NCI-H1417 treated with DMSO at 0.1 percent for 48 hours (cell line): ENCODE results near the gene RNASE13.
A peak's percentile ranks its signal among the peaks of the same experiment; 100 is the strongest.

Experiments used
- DNase-seq: peaks from one replicate; lab custom pipeline; 2025; lab: John Stamatoyannopoulos, UW

The RNASE13 gene, protein sequence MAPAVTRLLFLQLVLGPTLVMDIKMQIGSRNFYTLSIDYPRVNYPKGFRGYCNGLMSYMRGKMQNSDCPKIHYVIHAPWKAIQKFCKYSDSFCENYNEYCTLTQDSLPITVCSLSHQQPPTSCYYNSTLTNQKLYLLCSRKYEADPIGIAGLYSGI

DNA sequence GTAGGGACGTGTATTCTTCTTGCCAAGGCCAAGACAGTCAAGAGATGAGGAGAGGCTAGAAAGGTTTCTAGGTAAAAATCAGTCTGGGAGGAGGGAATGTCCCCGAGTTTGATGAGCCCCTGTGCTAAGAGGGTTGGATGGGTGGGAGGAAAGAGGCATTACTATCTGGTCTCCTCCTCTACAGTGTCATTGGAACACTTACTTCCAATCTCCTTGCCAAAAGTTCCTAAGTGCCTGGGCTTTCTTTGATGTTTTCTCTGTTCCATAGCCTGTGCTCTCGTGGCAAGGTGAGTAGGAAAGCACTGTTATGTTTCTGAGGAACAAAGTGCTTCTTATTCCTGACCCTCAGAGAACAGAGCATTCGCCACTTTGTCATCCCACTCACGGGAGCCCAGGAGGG, at the start of gene RNASE13:
RNASE13 (minus strand) TSS at position 101 of the 400 bp plus-strand sequence. CDS start 519 bp downstream, outside the sequence.
- no peak for DNase-seq

DNA sequence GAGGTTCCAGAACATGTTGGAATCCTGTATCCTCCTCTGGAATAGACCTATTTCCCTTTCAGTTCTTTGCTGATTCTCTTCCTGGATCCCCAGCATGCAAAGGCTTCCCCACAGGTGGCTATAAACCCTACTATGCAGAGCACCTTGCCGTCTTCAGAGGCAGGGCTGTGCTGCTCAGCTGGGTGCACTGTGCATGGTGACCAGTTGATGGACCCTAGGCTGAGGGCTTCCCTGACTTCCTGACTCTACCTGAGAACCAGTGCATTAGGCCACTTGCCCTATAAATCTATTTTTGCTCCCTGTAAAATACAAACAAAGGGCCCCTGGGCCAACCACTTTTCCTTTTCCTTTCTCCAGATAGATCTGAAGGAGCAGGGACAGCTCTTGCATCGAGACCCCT, 49.8 kb upstream of the RNASE13 start:
- DNase-seq = no peak

DNA sequence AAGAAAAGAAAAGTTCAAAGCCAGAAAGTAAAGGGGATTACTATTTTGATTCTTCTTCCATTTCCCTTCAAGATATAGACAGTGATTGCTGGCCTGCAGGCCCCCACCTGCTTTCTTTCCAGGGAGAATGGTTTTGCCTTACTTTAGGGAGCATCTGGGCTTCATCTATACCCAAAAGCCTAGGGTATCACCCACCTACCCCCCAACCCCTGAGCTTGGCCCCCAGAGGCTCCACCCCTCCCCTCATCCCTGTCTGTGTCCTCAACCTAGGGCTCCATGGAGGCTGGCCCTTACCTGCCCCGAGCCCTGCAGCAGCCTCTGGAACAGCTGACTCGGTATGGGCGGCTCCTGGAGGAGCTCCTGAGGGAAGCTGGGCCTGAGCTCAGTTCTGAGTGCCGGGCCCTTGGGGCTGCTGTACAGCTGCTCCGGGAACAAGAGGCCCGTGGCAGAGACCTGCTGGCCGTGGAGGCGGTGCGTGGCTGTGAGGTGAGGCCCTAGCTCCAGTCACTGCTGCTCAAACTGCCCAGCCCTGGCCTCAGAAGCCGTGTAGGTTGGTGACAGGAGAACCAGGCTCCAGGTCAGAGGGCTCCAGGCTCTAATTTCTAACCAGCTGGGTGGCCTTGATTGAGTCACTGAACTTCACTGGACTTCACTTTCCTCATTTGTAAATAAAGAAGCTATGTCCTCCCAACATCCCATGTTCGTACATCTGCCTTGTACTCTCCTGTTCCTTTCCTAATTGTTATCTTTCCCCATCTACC, 49.1 kb upstream of the RNASE13 start:
- no peak for DNase-seq

DNA sequence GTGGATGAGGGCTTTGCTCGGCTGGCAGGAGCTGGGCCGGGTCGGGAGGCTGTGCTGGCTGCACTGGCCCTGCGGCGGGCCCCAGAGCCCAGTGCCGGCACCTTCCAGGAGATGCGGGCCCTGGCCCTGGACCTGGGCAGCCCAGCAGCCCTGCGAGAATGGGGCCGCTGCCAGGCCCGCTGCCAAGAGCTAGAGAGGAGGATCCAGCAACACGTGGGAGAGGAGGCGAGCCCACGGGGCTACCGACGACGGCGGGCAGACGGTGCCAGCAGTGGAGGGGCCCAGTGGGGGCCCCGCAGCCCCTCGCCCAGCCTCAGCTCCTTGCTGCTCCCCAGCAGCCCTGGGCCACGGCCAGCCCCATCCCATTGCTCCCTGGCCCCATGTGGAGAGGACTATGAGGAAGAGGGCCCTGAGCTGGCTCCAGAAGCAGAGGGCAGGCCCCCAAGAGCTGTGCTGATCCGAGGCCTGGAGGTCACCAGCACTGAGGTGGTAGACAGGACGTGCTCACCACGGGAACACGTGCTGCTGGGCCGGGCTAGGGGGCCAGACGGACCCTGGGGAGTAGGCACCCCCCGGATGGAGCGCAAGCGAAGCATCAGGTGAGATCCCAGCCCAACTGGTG, 47.0 kb upstream of the RNASE13 start:
- no peak for DNase-seq

DNA sequence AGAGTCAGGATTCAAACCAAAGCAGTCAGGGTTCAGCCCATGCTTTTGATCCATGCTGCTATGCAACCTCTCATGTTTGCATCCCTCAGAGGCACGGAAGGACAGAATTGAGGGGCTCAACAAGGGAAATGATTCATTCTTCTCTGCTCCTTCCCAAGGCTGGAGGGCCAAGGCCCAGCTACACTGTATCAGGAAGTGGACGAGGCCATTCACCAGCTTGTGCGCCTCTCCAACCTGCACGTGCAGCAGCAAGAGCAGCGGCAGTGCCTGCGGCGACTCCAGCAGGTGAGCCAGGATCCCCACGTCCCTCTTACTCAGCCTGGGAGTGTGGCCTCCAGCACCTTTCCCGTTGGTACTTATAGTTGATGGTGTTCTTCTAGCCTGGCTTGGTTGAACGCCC, 44.1 kb upstream of the RNASE13 start:
- no peak for DNase-seq

DNA sequence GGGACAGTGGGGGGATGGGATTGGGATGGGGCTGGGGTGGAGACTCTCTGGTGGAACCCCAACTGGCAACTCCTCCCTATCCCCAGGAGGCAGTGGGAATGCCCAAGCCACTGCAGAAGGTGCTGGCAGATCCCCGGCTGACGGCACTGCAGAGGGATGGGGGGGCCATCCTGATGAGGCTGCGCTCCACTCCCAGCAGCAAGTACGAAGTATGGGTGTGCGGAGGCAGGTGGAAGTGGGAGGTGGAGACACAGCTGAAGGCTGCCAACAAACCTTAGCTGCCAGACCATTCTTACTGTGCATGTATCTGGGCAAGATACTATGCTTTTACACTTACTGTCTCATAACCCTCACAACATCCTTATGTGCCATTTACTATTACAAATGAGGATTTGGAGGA, 43.7 kb upstream of the RNASE13 start:
- no peak for DNase-seq

DNA sequence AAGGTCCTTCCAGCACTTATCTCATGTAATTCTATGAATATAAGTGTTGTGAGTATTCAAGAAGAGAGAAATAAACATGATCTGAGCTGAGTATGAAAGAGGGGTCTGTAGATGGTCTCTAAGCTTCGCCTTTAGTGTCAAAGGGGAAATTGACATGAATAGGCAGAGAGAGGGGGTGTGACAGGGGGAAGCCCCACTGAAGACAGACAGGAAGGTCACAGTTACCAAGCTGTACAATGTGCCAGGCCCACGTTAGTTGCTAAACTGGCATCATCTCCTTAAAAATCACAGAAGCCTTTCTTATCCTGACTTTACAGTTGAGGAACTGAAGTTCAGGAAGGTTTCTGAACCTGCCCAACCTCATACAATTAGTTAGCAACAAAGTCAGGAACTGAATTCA, 43.1 kb upstream of the RNASE13 start:
- DNase-seq = no peak

DNA sequence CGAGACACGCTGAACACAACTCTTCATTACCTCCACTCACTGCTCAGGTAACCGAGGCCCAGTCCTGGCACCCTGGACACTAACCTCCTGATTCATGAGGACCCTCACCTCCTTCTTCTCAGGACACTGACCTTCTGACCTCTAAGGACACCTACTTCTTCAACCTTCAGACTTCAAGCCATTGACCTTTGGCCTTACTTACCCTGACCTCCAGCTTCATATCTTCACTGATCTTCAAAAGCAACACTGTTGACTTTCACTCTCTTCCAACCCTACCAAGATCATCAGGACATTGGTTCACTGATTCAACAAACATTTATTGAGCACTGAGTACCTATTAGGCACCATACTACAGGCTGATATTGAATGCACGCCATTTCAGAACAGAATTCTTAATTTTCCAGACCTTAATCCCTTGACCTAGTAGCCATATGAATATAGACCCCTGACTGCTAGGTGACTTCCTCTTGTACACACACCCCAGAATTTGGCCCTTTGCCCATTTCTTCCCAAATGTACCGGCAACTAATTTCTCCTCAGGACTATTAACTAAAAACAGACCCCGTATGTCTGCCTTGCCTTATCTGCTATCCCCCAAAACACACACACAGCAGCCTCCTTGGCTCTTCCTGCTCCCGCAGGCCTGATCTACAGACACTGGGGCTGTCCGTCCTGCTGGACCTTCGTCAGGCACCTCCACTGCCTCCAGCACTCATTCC, 41.3 kb upstream of the RNASE13 start:
- no peak for DNase-seq

DNA sequence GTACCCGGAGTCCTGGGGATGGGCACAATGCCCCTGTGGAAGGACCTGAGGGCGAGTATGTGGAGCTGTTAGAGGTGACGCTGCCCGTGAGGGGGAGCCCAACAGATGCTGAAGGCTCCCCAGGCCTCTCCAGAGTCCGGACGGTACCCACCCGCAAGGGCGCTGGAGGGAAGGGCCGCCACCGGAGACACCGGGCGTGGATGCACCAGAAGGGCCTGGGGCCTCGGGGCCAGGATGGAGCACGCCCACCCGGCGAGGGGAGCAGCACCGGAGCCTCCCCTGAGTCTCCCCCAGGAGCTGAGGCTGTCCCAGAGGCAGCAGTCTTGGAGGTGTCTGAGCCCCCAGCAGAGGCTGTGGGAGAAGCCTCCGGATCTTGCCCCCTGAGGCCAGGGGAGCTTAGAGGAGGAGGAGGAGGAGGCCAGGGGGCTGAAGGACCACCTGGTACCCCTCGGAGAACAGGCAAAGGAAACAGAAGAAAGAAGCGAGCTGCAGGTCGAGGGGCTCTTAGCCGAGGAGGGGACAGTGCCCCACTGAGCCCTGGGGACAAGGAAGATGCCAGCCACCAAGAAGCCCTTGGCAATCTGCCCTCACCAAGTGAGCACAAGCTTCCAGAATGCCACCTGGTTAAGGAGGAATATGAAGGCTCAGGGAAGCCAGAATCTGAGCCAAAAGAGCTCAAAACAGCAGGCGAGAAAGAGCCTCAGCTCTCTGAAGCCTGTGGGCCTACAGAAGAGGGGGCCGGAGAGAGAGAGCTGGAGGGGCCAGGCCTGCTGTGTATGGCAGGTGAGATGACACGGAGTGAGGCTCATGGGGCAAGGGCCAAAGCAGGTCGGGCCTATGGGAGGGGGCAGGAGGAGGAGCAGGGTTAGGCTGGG, 40.0 kb upstream of the RNASE13 start:
- no peak for DNase-seq

DNA sequence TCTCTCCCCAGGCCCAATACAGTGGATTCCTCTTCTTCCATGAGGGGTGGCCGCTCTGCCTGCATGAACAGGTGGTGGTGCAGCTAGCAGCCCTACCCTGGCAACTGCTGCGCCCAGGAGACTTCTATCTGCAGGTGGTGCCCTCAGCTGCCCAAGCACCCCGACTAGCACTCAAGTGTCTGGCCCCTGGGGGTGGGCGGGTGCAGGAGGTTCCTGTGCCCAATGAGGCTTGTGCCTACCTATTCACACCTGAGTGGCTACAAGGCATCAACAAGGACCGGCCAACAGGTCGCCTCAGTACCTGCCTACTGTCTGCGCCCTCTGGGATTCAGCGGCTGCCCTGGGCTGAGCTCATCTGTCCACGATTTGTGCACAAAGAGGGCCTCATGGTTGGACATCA, 39.3 kb upstream of the RNASE13 start:
- no peak for DNase-seq

DNA sequence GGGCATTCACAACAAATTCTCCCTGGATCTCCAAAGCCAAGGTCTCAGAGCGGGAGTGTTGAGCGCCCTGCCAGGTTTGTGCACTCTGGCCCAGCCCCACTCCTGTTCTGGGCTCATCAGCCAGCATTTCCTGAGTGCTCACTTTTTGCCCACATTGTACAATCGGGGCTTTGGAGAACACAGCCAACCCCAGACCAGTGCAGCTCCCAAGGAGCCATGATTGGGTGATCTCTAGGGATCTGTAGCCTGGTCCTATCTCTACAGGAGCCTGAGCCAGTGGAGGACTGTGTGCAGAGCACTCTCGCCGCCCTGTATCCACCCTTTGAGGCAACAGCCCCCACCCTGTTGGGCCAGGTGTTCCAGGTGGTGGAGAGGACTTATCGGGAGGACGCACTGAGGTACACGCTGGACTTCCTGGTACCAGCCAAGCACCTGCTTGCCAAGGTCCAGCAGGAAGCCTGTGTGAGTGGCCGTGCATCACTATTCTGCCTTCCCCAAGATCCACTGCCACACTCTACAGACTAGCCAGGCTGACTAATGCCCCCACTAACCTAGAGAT, 38.3 kb upstream of the RNASE13 start:
- DNase-seq = no peak

DNA sequence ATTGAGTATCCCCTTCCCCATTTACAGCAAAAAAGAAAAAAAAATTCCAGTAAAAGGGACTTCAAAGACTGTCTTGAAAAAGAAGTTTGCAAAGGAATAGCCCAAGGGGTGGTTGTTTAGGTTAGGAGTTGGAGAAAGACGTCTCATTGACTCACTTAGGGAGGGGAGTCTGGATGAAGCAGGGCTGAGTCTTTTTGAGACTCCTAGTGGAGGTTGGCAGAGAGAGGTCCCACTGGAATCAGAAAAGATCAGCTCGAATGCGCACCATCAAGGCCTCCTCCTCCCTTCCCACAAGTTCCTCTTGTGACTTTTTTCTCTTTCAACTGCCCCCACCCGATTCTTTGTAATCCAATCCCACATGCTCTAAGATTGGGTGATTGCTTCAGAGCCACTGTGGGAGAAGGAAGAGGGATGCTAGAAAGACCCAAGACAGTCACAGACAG, 37.4 kb upstream of the RNASE13 start:
- no peak for DNase-seq

DNA sequence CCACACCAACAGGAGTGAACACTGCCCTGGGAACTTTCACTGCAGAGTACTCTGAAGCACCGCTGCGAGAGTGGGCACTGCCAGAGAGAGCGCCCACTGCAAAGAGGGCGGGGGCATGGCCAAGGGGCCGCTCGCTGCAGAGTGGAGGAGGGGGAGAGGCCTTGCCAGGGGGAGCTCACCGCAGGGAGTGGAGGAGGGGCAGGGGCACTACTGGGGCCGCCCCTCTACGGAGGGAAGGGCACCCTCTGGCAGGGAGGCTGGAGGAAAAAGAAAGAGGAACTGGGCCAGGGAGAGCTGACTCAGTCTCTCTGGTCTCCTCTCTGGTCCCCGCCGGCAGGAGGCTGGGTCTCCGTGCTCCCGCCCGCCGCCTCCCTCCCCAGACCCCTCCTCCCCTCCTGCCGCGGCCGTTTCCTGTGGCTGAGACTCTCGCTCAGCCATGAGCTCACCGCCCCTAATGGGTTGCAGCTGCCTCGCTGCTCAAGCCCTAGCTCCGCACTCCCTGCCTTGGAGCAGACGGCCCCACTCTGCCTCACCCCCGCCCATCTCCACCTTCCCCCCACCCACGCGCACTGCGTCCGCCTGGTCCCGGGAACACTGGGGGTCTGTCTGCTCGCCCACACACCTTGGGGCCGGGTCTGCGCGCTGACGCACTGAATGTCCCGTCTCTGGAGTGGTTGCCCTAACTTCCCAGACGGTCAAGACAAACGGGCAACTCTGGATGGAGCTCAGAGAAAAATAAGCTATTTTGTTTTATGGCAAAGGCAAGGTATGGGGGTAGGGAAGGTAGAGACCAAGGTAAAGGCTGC, 36.8 kb upstream of the RNASE13 start:
- DNase-seq = peak; percentile 52

DNA sequence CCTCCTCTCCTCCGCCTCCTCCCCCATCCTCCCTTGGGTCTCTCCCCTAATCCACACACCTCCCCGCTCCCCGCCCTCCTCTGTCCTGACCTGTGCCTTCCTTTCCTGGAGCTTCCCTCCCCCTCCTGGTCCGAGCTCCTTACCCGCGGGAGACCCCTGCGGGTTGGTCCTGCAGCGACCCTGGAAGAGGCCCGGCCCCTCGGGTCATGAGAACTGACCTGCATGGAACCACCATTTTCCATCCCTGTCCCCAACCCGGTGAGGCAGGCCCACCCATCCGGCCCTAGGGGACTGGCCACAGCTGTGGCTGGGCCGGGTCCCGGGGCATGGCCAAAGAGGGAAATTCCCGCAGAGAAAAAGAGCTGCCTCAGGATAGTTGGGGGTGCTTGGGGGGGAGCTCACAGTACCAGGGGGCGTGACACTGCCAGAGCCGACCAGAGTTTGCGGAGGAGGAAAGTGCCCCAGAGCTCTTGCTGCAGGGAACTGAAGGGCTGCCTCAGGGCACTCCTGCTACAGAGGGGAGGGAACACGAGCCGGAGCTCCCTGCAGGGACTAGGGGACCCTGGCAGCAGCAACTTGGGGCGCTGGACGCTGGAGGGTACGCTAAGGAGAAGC, 36.1 kb upstream of the RNASE13 start:
- DNase-seq = no peak

DNA sequence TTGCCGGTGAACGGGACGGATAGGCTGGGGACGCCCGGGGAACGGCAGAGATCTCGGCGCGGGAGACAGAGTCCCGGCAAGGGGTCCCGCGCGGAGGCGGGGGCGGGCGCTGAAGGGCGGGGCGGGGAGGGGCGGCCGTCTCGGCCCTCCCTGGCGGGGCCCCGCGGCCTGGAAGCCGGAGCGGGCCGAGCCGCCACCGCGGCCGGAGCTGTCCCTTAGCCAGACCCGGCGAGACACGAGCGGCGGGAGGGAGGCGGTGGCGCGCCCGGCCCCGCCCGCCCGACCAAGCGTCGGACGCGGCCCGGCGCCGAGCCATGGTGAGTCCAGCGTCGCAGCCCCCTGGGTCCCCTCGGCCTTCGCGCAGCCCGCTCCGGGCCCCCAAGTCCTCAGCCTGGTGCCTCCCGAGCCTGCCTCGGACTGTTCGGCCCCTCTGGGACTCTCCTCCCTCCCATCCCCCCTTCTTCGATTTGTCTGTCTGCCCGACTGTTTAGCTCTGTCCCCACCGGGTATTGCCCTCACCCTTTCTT, 35.5 kb upstream of the RNASE13 start, which contains the start of gene ARHGEF40:
ARHGEF40 (plus strand) TSS at position 222 of the 527 bp plus-strand sequence; CDS start at position 315, 93 bp downstream.
- DNase-seq = no peak

DNA sequence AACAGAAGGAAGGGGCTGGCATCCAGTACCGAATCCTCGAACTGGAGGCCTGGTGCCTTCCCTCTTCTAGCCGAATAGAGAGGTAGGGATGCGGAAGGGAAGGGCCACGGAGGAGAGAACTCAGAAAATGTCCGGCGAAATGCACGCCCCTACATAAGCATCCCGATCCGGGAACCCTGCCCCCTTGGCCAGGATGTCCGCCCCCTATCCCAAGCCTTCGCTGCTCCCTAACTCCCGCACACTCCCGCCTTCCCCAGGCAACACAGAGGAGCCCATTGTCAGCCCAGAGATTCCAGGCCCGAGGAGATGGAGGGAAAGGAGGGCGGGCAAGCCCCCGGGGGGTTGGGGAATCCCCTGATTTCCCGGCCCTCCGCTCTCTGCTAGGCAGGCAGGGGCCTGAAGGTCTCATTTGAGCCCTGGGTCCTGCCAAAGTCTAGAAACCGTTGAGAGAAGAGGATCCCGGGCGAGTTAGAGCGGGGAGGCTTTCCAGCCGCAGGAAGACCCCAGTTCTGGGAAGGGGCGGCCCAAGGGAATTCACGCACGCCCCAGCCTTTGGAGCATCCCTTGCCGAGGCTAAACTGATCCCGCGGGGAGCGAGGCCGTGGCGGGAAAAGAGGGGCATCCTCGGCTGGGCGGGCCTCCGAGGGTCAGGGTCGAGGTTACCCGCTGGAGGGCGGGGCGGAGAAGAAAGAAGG, 34.9 kb upstream of the RNASE13 start:
- no peak for DNase-seq

DNA sequence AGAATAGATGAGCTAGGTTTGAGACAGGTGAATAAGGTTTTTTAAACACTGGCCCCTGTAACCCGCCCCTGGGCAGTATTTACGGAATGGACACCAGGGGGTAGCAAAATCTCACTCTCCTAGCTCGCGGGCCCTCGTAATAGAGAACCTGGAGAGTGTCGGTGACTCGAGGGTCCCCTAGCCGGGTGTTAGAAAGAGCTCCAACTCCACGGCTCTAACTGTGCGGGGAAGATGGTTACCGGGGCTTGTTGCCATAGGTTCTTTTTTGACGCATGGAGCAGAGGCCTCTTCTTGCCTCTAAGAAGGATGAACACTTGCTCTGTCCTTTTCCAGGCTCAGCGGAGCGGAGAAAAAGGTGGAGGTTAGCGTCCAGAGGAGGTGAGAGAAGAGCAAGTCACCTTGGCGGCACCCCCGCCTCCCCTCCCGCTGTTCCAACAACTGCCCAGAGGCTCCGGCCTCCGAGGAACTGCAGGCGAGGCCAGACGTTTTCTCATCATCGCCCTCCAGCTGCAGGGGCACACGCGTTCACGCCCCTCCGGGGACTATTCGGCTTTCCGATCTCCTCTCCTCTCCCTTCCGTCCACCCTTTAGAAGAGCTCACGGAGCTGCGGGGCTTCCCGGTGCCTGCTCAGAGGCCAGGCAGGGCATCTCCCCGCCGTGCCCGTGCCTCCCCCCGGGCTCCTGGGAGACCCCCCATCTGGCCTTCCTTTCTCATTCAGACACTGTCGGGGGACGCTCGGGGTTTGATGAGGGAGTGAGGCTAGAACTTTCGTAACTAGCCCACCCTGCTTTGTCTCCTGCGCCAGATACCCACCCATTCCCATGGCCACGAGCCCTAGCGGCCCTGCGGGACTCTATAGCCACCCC, 34.1 kb upstream of the RNASE13 start:
- peak; percentile 75 for DNase-seq

DNA sequence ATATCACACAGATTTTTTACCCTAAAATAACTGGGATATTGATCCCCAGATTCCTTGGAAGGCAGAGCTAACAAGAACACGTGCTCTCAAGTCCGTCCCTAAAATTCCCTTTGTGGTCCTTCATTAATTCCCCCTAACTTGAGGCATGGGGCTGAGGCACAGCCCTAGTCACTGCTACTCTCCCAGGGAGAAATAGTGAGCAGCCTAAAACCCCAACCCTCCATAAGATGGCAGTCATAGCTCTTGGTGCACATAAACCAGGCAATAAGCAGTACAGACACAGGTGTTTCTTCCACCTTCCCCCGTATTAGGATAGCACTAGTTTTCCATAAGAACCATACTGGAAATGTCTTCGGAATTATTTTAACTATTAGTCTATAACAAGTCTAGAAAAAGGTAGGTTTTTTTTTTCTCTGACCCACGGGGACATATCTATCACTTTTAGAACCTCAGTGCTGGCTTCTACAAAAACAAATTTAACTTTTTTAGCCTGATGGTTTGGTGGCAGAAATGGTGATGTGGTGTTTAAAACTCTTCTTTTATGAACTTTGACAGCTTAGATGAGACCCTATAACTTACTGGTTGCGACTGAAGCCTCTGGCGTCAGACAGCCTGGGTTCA, 32.4 kb upstream of the RNASE13 start:
- DNase-seq = no peak
